B cell (primary cell): ENCODE results near the gene MYLK2. TPM values are rescaled to one million over a fixed set of nuclear protein-coding genes. Genes with fewer than 3 reads are reported as not detected.

Experiments used
- ATAC-seq: fragments of 200-7000 bp; cut with Tn5 transposase; one replicate; pipeline ENCODE4 v1.10.0; 2021; ENCODE audit warnings: low read depth, mild to moderate bottlenecking, moderate number of reproducible peaks, moderate library complexity
- CTCF ChIA-PET: fragments of 350-600 bp; sonication (Branson Sonifier 250); formaldehyde crosslinking; loops from one replicate; lab custom pipeline; 2021; ENCODE audit warnings: antibody characterized with exemption, inconsistent platforms; lab: Charles Lee
- POLR2A ChIA-PET: fragments of 350-600 bp; sonication (Branson Sonifier 250); formaldehyde crosslinking; loops from one replicate; lab custom pipeline; 2021; ENCODE audit warnings: antibody characterized with exemption; lab: Charles Lee
- DNase-seq: peaks from one replicate; pipeline ENCODE4 v3.0.0; 2013
- H2AFZ ChIP-seq: 2 replicates; pipeline ENCODE4 v1.6.1; 2012; ENCODE audit warnings: mild to moderate bottlenecking, low read depth, low read length; ENCODE audit not compliant: insufficient read depth, poor library complexity, severe bottlenecking
- H3K27ac ChIP-seq, 2 donors: 1 replicate in 1 of 2; 2 replicates in 1 of 2; pipeline ENCODE4 v1.5.1; 2012 to 2013; ENCODE audit warnings: low read length in 2 of 2, mild to moderate bottlenecking in 2 of 2, moderate library complexity in 1 of 2
- H3K27me3 ChIP-seq, 4 experiments: fragments of 200-600 bp in 1 of 4; sonication (generic) in 1 of 4; replicated peaks in 1 of 4; 1 replicate in 2 of 4; 2 replicates in 2 of 4; pipeline versions ENCODE4 v1.6.1 to v1.7.0; 2013 to 2016; ENCODE audit warnings: low read length in 3 of 4, mild to moderate bottlenecking in 2 of 4, mixed read lengths in 1 of 4, moderate library complexity in 1 of 4; ENCODE audit not compliant: insufficient read depth in 4 of 4, control insufficient read depth in 3 of 4; ENCODE audit errors: control extremely low read depth in 1 of 4
- H3K36me3 ChIP-seq, 2 experiments: replicated peaks in 1 of 2; 1 replicate in 1 of 2; 2 replicates in 1 of 2; pipeline versions ENCODE4 v1.6.1 to v1.7.1; 2013; ENCODE audit warnings: low read length in 1 of 2; ENCODE audit not compliant: insufficient read depth in 2 of 2, control insufficient read depth in 1 of 2; ENCODE audit errors: control extremely low read depth in 1 of 2, extremely low read depth in 1 of 2
- H3K4me1 ChIP-seq, 2 donors: fragments of 200-600 bp in 1 of 2; sonication (generic) in 1 of 2; 1 replicate in 1 of 2; 2 replicates in 1 of 2; pipeline versions ENCODE4 v1.5.1 to v1.6.1; 2013 to 2017; ENCODE audit warnings: low read length in 2 of 2; ENCODE audit not compliant: control insufficient read depth in 2 of 2, insufficient read depth in 2 of 2
- H3K4me2 ChIP-seq: replicated peaks from 2 replicates; pipeline ENCODE3; 2012; ENCODE audit warnings: mild to moderate bottlenecking, low read depth, low read length; ENCODE audit not compliant: poor library complexity, severe bottlenecking
- H3K4me3 ChIP-seq, 5 experiments: fragments of 200-600 bp in 1 of 5; sonication (generic) in 1 of 5; 1 replicate in 3 of 5; 2 replicates in 2 of 5; pipeline versions ENCODE4 v1.5.1 to v1.7.0; 2011 to 2016; ENCODE audit warnings: low read length in 4 of 5, mild to moderate bottlenecking in 4 of 5, low read depth in 2 of 5, control low read depth in 1 of 5, moderate library complexity in 1 of 5; ENCODE audit not compliant: insufficient read depth in 1 of 5; ENCODE audit errors: control extremely low read depth in 1 of 5, extremely low read depth in 1 of 5
- H3K79me2 ChIP-seq: fragments of 200-600 bp; sonication (generic); one replicate; pipeline ENCODE4 v1.6.0; 2016; ENCODE audit warnings: low read length; ENCODE audit not compliant: control insufficient read depth, insufficient read depth
- H3K9ac ChIP-seq: fragments of 200-600 bp; sonication (generic); 2 replicates; pipeline ENCODE4 v1.6.1; 2017; ENCODE audit warnings: mild to moderate bottlenecking, low read length, moderate library complexity
- H3K9me3 ChIP-seq, 3 donors: one replicate each; pipeline versions ENCODE4 v1.6.1 to v1.7.1; 2013; ENCODE audit warnings: low read length in 2 of 3; ENCODE audit not compliant: control insufficient read depth in 2 of 3, insufficient read depth in 1 of 3; ENCODE audit errors: control extremely low read depth in 1 of 3
- H4K20me1 ChIP-seq: 2 replicates; pipeline ENCODE4 v1.6.0; 2012; ENCODE audit warnings: mild to moderate bottlenecking, low read length; ENCODE audit not compliant: insufficient read depth, control insufficient read depth, poor library complexity, severe bottlenecking
- H3K27ac Mint-ChIP-seq: one replicate; pipeline ENCODE4 v1.8.0; 2021; ENCODE audit warnings: mixed read lengths
- H3K27me3 Mint-ChIP-seq: one replicate; pipeline ENCODE4 v1.8.0; 2021; ENCODE audit warnings: mixed read lengths
- H3K4me1 Mint-ChIP-seq: one replicate; pipeline ENCODE4 v1.8.0; 2021; ENCODE audit warnings: mixed read lengths
- H3K4me3 Mint-ChIP-seq: one replicate; pipeline ENCODE4 v1.8.0; 2021; ENCODE audit warnings: mixed read lengths
- H3K9me3 Mint-ChIP-seq: one replicate; pipeline ENCODE4 v1.8.0; 2022; ENCODE audit warnings: mixed read lengths; ENCODE audit not compliant: insufficient read depth
- EZH2 ChIP-seq: IDR thresholded peaks from 2 replicates; pipeline ENCODE4 v1.6.1; 2012; ENCODE audit warnings: borderline replicate concordance, low read depth, mild to moderate bottlenecking, moderate library complexity, low read length; ENCODE audit not compliant: insufficient read depth, poor library complexity, severe bottlenecking
- WGBS: methylation state at CpG from one replicate; pipeline ENCODE4 v1.1.5; 2013; ENCODE audit warnings: missing lambda C conversion rate; ENCODE audit not compliant: insufficient coverage; 5-methylcytosine and 5-hydroxymethylcytosine counted together
- intact Hi-C: fragments of 100-400 bp; cut with micrococcal nuclease; formaldehyde crosslinking; loops from one replicate; pipeline ENCODE4 v1.10.0; 2022
- polyA plus RNA-seq: library from polyadenylated mRNA; depleted of rRNA; stranded (reverse); fragments of >200 nt; gene quantifications from 2 replicates; pipeline ENCODE4 v1.2.3, GENCODE V29; 2012
- total RNA-seq, 2 donors: library from RNA; stranded (reverse); fragments of 120-200 nt in 1 of 2; gene quantifications; 1 replicate in 1 of 2; 2 replicates in 1 of 2; pipeline versions ENCODE4 v1.2.3 to v1.2.4, GENCODE V29; 2013 to 2022
- TF ChIP-seq, protein P1 (sequence below): fragments of 200-600 bp; IDR thresholded peaks from one replicate; pipeline ENCODE4 v1.8.0; 2022; ENCODE audit warnings: antibody characterized with exemption, mild to moderate bottlenecking

Gene MYLK2
- total and polyA plus RNA-seq, 2 donors (not counting 1 experiment from before 2014, with no cell fraction given): not detected

DNA sequence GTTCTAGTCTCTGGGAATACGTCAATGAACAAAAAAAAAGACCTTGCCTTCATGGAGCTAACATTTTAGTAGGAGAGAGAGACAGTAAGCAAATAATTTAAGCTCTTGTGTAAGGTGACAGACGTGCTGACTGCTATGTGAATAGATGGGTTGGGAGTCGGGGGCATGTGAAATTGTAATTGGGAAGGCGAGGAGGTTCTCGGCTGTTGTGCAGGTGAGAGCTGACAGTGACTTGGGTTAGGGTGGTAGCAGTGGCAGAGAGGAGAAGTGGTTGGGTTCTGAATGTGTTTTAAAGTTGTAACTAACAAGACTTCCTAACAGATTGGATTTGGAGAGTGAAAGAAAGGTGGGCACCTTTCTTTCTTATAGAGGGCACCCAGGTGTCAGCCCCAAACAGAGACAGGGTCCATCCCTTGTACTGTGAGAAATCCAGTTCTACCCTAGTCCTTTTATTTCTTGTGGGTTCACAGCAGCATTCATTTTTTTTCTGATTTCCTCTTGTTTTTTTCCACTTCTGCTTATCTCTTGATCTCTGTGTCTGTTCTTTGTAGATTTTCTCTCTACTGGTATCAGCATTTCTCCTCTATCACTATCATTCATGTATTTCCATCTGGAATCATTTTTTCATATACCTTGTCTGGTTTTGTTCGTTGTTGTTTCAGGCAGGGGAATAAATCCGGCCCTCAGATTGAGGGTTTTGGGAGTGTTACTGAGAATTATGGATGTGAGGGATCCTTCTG lies 15.4 kb upstream of the MYLK2 start:
- Histone ChIP-seq H3K9ac (no peak overlapping the region), H3K36me3 (no peaks in the 10 kb centered on the region), H3K9me3 (no peaks in the 10 kb centered on the region), H3K4me3 (no peak overlapping the region), H3K4me1 (peaks cover 16 to 19% of the 10 kb centered on the region in 2 donors), H3K4me2 (no peak overlapping the region), H2AFZ (peak overlapping the region; percentile 21), H3K79me2 (no peaks in the 10 kb centered on the region), H3K27ac (no peak overlapping the region), H4K20me1 (no peaks in the 10 kb centered on the region), H3K27me3 (no peaks in the 10 kb centered on the region)
- CTCF ChIA-PET: interaction anchor here (0.6 kb wide), 2 partner anchors 56 to 114 kb away, joined by 3 read pairs; no protein-coding TSS in a partner anchor
- TF ChIP-seq, protein P1, sequence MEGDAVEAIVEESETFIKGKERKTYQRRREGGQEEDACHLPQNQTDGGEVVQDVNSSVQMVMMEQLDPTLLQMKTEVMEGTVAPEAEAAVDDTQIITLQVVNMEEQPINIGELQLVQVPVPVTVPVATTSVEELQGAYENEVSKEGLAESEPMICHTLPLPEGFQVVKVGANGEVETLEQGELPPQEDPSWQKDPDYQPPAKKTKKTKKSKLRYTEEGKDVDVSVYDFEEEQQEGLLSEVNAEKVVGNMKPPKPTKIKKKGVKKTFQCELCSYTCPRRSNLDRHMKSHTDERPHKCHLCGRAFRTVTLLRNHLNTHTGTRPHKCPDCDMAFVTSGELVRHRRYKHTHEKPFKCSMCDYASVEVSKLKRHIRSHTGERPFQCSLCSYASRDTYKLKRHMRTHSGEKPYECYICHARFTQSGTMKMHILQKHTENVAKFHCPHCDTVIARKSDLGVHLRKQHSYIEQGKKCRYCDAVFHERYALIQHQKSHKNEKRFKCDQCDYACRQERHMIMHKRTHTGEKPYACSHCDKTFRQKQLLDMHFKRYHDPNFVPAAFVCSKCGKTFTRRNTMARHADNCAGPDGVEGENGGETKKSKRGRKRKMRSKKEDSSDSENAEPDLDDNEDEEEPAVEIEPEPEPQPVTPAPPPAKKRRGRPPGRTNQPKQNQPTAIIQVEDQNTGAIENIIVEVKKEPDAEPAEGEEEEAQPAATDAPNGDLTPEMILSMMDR: no peak
- TF ChIP-seq EZH2: no peak
- no peak overlapping the region for H3K4me3 Mint-ChIP-seq
- peaks cover 21% of the 10 kb centered on the region for H3K4me1 Mint-ChIP-seq
- POLR2A ChIA-PET: no interaction called here
- DNase-seq (no peak), ATAC-seq (no peak)
- 85% methylated on average over 4 of the region's 7 CpGs for WGBS
- no peaks in the 10 kb centered on the region for H3K9me3 Mint-ChIP-seq
- intact Hi-C loops: no loop called here
- H3K27me3 Mint-ChIP-seq: no peaks in the 10 kb centered on the region
- no peak overlapping the region for H3K27ac Mint-ChIP-seq
